ENCODE measurements around the gene IPO9.
"Not testable (repeated sequence)": the region's sequence is repeated elsewhere in the genome, so short reads cannot be mapped to it uniquely, and the experiment has no call there.

The IPO9 gene

DNA sequence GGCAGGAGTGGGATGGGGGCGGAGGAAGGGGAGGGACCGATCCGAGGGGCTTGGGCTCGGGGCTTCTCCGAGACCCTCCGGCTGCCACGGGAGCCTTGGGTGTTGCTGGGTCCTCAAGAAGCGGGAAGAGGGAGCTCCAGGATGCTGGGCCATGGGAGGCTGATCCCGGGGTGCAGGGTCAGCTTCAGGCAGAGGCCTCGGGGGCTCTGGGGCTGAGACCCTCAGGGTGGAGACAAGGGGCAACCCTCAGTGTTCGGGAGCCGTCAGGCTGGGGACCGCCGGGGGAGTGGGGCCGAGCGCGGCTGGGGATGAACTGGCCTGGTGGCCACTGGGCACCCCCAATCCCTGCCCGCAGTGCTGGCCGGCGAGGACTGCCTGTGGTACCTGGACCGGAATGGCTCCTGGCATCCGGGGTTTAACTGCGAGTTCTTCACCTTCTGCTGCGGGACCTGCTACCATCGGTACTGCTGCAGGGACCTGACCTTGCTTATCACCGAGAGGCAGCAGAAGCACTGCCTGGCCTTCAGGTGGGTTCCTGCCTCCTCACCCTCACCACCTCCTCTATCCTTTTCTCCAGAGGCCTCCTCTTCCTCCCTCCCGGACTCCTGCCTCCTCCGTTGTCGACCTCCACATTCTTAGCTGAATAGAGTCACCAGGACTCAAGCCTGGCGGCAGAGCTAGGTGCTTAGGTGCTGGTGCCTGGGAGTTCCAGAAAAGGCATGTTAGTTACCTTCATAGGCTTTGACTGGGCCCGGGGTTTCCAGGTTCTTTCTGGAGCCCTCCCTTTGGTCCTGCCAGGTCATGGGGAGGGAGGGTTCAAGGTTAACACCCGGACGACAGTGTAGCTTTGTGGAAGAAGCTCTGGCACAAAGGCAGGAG, 60.4 kb downstream of the IPO9 start:
- DNase-seq (ENCODE audit: low read depth): no peak

DNA sequence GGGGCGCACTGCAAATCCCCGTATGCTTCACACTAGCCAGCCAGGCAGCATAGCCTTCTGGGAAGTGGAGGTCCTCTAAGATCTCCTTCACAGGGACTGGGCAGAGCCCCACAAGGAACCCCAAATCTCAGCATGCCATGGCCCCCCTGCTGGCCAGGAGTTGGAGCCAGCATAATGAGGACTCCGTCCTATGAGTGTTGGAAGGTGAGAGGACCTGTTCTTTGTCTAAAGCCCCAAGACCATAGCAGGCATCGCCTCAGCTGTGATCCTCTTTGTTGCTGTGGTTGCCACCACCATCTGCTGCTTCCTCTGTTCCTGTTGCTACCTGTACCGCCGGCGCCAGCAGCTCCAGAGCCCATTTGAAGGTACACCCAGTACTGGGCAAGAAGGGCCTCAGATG, 61.3 kb downstream of the IPO9 start:
- DNase-seq (ENCODE audit: low read depth): no peak

DNA sequence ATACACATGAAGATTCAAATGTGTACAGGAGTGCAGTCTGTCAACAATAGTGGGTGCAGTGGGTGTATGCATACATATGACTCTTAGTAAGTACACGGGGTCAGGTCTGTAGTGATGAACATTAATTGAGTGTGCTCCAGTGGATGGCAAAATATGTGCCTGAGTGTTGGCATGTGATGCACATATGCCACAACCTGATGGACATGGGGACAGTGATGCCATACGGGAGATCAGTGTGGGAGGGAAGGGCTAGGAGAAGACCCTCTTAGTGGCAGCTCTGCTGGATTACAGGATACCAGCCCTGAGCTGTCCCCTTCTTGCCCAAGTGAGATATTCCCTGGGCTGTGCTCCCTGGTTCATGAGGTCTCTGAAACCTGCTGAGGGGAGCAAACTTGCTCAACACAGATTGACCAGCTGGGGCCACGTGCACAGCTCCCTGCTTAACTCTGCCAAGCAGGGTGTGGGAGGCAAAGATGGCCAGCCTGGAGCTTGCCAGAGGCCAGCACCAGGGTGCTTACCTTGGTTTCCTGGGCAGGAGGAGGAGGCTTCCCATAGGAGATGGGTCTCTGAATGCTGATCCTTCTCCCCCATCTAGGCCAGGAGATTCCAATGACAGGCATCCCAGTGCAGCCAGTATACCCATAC, 62.0 kb downstream of the IPO9 start:
- no peak for DNase-seq (ENCODE audit: low read depth)

DNA sequence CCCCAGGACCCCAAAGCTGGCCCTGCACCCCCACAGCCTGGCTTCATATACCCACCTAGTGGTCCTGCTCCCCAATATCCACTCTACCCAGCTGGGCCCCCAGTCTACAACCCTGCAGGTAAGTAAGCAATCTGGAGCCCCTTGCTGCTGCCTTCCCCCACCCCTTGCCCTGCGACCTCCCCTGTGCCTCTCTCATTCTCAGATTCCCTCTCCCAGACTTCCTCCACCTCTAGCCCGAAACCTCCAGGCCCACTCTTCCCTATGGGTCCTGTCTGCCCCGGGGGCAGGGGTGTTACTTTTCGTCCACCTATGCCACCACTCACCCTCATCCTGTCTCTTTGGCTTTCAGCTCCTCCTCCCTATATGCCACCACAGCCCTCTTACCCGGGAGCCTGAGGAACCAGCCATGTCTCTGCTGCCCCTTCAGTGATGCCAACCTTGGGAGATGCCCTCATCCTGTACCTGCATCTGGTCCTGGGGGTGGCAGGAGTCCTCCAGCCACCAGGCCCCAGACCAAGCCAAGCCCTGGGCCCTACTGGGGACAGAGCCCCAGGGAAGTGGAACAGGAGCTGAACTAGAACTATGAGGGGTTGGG, 62.6 kb downstream of the IPO9 start:
- no peak for DNase-seq (ENCODE audit: low read depth)

DNA sequence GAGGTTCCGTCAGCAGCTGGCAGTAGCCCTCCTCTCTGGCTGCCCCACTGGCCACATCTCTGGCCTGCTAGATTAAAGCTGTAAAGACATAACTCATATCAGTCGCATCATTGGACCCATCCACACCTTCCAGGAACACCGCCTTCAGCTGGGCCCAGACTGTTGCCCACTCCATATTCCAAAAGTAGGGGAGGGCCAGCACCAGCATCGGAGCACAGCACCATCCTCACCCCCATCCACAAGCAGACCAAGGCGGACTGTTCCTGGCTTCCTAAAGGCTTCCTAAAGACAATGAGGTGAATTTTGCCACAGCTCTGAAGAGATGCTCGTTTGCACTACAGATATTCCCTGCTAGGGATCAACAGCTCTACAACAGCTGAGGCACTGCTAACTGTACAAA, 63.3 kb downstream of the IPO9 start:
- no peak for DNase-seq (ENCODE audit: low read depth)

DNA sequence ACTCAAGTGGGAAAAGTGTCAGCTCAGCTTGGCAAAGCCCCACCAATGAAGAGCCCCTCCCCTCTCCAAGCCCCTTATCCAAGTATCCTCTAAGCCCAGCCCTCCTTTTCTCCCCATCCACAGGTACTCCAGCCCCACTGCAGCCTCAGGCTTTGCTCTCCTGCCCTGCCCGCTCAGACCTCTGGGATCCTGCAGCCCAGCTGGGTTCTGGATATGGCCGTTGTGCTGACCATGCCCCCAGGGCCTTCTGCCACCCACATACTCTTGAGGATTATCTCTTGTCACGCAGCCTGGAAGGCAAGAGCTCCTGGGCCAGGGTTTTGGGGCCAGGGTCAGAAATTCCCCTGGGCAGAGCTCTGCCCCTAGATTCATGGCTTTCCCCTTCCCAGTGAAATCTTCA, 64.5 kb downstream of the IPO9 start:
- DNase-seq (ENCODE audit: low read depth): no peak

DNA sequence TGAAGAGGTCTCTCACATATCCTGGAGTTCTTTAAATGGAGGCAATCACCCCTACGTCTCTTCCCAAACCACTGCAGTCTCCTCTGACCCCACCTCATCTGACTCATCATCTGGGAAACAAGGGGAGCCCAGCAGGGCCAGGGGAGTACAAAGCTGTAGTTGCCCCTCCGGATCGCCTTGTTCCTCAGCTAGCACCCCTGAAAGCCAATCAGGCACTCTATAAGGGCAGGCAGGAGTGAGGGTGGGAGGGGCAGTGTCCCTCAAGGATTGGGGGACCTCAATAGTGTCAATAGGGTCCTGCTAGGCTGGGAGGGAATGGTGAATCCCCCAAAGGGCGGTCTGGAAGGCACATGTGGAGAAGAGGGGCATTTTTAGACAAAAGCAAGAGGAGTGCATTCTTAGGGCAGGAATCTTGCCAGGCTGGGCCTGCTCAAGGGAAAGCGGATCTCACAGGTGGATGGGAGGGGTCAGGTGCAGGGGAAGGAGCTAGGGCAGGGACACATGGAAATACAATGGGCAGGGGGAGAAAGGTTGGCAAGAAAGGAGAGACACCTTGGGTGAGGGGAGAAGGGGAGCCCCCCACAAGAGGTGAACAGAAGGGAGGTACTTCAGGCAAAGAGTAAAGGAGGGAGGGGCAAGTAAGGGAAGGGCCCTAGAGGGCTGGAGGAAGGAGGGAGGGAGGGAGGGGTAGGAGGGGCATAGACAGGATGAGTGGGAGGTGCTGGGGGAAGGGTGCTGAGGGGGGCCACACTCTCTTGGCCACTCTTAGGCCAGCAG, 65.6 kb downstream of the IPO9 start:
- DNase-seq (ENCODE audit: low read depth): no peak

DNA sequence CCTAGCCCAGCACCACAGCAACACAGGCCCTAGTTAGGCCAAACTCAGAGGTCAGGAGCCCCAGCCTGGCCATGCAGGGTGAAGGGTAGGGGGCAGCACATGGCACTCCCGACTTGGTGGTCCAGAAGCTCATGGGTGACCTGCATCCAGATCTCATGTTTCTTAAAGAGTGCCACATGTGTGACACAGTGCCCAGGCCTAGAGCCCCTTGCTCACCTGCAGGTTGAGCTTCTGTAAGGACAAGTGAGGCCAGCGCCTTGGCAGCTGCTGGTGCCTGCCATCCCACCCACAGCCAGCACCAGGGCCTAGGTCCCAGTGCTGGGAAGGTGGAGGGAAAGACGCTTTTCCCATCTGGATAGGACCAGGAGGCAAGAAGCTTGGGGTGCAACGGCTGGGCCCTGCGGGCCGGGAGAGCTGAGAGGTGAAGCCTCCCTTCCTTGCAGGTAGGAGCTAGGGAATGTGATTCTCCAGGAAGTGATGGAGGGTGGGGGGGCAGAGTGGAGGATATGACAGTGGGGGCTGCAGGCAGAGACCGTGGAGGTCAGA, 66.2 kb downstream of the IPO9 start:
- DNase-seq (ENCODE audit: low read depth): no peak

DNA sequence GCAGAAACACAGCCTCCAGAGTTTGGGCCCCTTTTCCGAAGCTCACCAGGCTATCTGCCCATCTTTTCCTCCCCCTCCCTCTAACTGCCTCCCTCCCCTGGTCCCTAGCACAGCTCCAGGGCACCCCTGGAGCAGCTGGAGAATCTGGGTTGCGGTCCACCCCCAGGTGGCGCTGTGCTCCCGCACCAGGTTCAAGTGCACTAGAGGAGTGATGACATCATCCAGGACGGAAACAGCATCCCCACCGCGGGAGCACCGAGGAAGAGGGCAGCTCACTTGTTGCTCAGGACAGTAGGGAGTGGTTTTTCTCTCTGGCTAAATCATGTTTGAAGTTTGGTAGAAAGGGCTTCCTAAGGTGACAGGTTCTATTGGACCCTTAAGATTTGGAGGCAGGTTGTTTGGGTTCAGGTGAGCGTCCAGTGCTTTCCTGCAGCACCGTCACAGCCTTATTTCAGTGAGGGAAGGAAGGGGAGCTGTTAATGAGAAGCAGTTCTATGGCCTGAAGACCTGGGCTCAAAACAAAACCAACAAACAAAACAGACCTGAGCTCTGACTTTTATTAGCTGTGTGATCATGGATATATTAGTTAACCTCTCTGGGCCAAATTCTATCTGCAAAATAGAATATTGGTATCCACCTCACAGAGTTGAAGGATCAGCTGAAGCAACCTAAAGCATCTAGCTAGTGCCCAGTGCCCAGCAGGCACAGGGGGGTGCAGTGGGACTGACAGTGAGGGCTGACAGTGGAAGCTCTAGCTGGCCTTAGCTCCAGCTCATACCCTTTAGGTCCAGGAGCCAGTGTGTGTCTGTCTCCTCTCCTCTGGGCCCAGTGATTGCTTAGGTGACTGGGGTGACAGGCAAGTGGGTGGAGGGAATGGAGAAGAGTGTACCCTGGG, 67.2 kb downstream of the IPO9 start:
- peak; percentile 84 for DNase-seq (ENCODE audit: low read depth)

DNA sequence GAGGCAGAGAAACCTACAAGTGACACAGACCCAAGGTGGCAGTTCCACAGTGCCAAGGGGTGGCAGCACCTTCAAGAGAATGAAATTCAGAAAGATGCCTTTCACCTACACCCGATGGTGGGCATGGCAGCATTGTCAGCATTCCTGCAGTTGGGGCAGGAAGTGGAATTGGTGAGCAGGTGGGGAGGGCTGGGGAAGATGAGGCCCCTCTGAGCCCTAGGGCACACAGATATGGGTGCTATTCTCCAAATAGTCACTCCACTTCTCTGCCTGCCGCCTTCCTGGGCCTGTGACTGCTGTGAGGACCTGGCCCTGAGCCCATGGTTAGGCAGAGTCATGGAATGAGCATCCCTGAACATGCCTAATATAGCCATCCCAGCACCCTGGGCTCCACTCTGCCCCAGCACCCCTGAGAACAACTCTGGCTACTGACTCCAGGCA, 68.0 kb downstream of the IPO9 start:
- DNase-seq (ENCODE audit: low read depth): no peak

DNA sequence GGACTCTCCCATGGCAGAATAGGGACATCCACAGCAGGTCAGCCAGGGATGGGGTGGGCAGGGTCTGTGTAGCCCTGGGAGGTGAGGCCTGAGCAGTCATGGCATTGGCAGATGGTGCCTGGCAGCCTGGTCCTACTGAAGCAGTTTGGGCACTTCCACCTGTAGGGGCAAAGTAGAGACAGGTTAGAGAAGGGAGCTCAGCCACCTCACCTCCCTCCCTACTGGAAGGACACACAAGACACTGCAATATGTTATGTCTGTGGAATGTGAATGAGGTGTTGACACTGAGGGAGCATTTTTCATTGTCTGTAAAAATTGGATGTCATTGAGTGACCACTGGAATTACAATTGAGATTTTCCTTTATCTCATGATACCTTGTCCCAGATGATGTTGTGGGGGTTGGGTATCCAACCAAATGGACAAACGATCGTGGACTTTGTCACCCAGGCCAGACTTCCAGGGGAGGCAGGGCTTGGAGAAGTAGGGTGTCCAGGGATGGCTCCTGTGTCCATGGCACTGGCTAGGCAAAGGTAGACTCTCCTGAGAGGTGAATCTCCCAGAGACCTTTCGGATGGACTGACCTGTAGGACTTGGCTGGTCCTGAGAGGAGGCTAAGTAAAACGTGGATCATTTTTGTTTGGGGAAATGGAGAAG, 69.4 kb downstream of the IPO9 start:
- no peak for DNase-seq (ENCODE audit: low read depth)

DNA sequence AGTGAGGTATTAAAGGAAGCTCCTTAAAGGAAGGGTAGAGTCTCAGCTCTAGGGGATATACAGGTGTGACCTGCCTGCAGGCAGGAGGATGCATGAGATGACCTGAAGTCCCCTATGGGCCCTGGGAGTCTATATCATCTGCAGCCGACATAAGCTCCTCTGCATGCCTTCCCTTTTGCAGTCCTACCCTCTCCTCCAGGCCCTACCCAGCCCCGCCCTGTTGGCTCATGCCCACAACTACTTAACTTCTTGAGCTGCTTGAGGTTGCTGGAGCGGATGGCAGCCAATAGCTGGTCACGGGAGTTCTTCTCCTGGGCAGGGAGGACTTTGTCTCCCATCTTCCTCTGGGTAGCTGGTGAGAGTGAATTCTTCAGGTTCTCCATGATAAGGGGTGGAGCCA, 70.0 kb downstream of the IPO9 start:
- DNase-seq (ENCODE audit: low read depth): no peak

DNA sequence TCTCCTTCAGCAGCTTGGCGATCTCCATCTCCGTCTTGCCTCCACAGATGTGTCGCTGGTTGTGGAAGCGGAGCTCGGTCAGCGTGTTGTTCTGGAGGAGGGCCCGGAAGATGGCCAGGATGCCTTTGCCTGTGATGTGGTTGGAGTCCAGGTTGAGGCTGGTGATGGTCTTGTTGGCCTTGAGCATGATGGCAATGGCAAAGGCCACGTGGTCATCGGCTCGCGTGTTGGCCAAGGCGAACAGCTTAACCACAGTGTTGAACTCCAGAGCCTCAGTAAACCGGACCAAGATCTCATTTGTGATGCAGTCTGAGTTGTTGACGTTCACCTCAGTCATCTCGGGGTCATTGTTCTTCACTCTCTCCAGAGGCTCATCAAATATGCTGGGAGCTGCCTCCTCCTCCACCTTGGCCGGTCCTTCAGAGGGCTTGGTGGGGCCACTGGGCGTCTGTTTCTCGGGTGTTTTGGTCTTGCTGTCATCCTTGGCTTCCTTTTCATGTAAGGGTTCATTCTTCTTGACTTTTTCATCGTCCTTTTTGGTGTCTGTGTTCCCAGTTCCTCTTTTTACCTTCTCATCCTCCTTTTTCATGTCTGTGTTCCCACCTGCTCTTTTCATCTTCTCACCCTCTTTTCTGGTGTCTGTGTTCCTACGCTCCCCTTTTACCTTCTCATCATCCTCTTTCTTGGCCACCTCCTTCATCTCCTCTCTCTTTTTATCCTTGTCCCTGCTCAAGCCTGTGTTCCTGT, 70.9 kb downstream of the IPO9 start:
- no peak for DNase-seq (ENCODE audit: low read depth)

DNA sequence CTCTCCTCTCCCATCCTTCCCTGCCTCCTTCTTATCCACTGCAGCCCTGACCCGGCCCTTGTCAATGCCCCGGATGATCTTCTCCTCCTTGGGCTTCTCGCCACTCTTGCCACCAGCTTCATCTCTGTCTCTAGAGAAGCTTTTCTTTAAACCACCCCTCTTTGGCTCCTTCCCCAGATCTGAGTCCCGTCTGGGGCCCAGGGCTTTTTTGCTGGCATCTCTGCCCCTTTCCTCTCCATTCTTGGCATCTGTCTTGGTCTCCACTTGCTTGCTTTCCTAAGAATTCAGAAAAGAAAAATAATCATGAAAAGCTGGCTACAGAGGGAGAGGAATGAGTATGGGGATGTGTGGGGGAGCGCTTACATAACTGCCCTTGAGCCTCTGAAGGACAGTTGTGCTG, 71.5 kb downstream of the IPO9 start:
- DNase-seq (ENCODE audit: low read depth): no peak

DNA sequence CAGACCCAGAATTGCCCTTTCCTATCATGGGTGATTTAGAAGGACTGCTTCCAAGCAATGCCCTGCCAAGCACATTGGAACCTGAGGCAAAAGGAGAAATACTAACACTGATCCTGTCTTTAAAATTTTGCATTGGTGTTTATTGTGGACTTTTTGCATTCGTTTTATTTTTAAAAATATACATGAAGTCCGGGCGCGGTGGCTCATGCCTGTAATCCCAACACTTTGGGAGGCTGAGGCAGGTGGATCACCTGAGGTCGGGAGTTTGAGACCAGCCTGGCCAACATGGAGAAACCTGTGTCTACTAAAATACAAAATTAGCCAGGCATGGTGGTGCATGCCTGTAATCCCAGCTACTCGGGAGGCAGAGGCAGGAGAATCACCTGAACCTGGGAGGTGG, 72.1 kb downstream of the IPO9 start:
- not testable (repeated sequence) for DNase-seq (ENCODE audit: low read depth)

DNA sequence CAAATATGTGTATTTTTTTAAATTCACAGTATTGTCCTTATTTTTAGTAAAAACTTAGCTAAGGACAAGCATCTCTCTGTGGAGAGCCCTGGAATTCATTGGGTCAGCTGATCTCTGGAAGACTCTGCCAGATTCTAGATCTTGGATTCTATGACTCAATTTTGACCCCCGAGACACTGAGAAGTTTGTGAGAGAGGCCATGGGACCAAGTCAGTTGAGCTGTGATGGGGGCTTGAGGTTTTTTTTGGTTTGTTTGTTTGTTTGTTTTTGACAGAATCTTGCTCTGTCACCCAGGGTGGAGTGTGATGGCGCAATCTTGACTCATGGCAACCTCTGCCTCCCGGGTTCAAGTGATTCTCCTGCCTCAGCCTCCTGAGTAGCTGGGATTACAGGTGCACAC, 73.2 kb downstream of the IPO9 start:
- no peak for DNase-seq (ENCODE audit: low read depth)

DNA sequence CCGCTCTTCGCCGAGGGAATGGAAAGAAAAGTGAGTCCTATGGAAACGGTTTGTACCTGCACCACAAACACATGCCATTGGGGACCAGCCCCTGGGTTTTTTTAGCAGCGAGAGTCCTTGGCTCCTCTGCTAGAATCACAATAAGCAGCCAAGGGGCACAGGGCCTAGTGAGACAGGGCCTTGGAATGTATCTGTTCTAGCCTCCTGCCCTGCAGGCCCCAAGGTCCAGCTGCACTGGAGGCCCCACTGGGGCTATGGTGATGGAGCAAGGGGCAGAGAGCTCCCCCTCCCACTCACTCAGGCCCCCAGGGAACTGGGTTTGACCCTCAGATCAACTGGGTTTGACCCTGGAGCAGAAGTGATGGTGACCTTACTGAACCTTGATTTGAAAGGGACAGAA, 74.2 kb downstream of the IPO9 start:
- no peak for DNase-seq (ENCODE audit: low read depth)

DNA sequence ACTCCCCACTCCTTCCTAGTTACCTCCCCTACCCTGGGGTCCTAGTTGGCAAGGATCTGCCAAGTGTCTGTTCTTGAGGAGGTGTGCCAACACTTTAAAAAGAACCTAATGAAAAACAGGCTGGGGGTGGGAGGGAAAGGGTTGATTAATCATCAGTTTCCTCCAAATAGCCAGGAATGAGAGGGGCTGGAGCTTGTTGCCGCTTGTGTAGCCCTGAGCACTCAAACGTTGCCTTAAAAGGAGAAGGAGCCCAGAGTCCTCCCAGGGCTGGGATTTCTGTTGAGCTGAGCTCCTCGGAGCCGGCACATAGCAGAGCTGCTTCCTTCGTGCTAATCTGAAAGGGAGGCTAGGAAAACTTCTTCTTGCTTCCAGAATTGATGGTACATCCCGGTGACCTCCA, 75.6 kb downstream of the IPO9 start:
- DNase-seq (ENCODE audit: low read depth): no peak

DNA sequence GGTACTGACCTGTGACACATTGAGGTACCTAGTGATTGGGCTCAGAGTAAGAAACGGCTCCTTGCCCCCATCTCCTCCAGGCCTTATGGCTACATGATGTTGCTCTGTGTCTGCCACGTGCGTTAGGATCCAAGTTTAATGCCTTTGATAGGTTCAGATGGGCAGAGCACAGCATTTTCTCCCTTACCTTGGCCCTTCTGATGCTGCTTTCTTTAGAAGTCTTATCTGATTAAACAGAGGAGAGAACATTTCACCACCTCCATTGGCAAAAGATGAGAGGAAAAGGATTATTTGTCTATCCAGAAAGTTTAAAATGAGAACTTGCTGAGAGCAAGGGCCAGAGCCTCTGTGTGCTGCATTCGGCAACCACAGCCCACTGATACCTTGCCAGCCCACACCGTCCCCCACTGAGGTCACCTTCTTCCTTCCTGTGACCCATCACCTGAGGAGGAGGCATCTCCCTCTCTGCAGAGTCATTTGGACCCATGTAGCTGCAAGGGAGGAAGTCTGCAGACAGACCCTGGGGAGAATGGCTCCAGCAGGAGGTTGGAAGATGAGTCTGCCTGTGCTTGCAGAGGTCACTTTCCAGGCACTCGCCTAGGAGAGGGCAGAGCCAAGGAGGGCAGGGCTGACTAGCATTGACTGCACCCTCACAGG, 76.4 kb downstream of the IPO9 start:
- no peak for DNase-seq (ENCODE audit: low read depth)
